Central memory CD8-positive, alpha-beta T cell (primary cell): ENCODE measurements around the gene GPR108.
A peak's percentile ranks its signal among the peaks of the same experiment; 100 is the strongest.
"Not testable (repeated sequence)": the region's sequence is repeated elsewhere in the genome, so short reads cannot be mapped to it uniquely, and the experiment has no call there.

Experiments
- ATAC-seq: fragments of 150-1000 bp; cut with Tn5 transposase; replicated peaks from 2 replicates; pipeline ENCODE4 v1.10.0; 2022; ENCODE audit warnings: mild to moderate bottlenecking, moderate FRiP score, moderate number of reproducible peaks; ENCODE audit not compliant: poor library complexity, severe bottlenecking; ENCODE audit errors: extremely low read depth
- DNase-seq, 2 donors: peaks; one replicate each; pipeline ENCODE4 v3.0.0; 2021; ENCODE audit warnings: low spot score in 2 of 2
- H3K27ac Mint-ChIP-seq: one replicate; pipeline ENCODE4 v1.8.0; 2022; ENCODE audit warnings: low read depth, mild to moderate bottlenecking, moderate library complexity, mixed read lengths
- H3K27me3 Mint-ChIP-seq: one replicate; pipeline ENCODE4 v1.8.0; 2022; ENCODE audit warnings: mixed read lengths
- H3K36me3 Mint-ChIP-seq: one replicate; pipeline ENCODE4 v1.8.0; 2022; ENCODE audit warnings: mild to moderate bottlenecking, moderate library complexity, mixed read lengths; ENCODE audit not compliant: insufficient read depth
- H3K4me1 Mint-ChIP-seq: one replicate; pipeline ENCODE4 v1.8.0; 2022; ENCODE audit warnings: mixed read lengths
- H3K4me3 Mint-ChIP-seq: one replicate; pipeline ENCODE4 v1.8.0; 2022; ENCODE audit warnings: mild to moderate bottlenecking, moderate library complexity, mixed read lengths
- H3K9me3 Mint-ChIP-seq: one replicate; pipeline ENCODE4 v1.8.0; 2022; ENCODE audit warnings: mixed read lengths

GPR108 gene

DNA sequence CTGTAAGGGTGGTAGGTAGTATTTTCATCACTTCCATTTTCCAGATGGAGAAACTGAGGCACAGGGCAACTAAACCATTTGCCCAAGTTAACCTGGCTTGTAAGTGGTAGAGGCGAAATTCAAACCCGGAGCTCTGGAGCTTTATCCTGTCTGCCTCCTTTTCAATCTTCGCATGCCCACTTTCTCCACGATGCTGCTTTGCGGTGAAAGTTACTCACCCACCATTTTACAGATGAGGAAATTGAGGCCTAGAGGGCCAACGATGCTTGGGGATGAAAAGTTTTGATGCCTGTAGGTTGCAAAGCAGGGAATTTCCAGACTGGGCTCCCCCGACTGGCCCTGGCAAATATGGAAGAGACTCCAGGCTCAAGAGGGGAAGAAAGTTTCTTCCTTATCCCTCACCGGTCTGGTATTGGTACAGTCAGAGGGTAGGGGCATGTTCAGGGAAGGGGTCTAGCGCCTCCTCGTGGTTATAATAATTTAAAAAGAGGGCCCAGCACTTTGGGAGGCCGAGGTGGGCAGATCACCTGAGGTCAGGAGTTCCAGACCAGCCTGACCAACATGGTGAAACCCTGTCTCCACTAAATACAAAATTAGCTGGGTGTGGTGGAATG is 31.7 kb upstream of the GPR108 start:
- DNase-seq (no peak), ATAC-seq (no peak)
- Mint-ChIP-seq H3K9me3 (no peaks in the 10 kb centered on the region), H3K27me3 (no peaks in the 10 kb centered on the region), H3K4me1 (peaks cover 45% of the 10 kb centered on the region), H3K27ac (peak overlapping the region; percentile 11), H3K4me3 (no peak overlapping the region), H3K36me3 (peaks cover 14% of the 10 kb centered on the region)

DNA sequence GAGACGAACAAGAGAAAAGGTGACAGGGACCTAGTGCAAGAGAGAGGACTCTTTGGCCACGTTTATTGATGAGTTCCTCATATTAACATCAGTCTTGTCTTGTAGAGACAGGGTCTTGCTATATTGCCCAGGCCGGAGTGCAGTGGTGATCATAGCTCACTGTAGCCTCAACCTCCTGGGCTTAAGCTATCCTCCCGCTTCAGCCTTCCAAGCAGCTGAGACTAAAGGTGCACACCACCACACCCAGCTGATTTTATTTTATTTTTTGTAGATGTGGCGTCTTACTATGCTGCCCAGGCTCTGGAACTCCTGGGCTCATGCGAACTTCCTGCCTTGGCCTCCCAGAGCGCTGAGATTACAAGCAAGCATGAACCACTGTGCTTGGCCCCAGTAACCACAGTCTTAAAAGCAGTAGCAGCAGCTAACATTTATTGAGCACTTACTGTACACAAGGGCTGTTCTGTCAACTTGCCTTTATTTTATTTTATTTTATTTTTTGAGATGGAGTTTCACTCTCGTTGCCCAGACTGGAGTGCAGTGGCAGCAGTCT is 30.9 kb upstream of the GPR108 start:
- Mint-ChIP-seq H3K36me3 (peaks cover 12% of the 10 kb centered on the region), H3K27ac (peak overlapping the region; percentile 74), H3K27me3 (no peaks in the 10 kb centered on the region), H3K4me1 (peaks cover 39% of the 10 kb centered on the region), H3K4me3 (peak overlapping the region; percentile 84), H3K9me3 (no peaks in the 10 kb centered on the region)
- DNase-seq: no peak
- no peak for ATAC-seq

- Mint-ChIP-seq H3K4me1 (peaks cover 38% of the 10 kb centered on the region), H3K36me3 (peaks cover 11% of the 10 kb centered on the region), H3K27ac (peak within 1 kb of the TSS; percentile 74), H3K4me3 (peak within 1 kb of the TSS; percentile 84), H3K9me3 (no peaks in the 10 kb centered on the region), H3K27me3 (no peaks in the 10 kb centered on the region)
- DNase-seq (peak; percentile 91 to 93), ATAC-seq (peak; percentile 64)
Observed at GRCh38 chr19:6767357-6768235, 30.2 kb upstream of the GPR108 start, which contains the start of gene SH2D3A. TSS of gene SH2D3A (minus strand) at chr19:6767435. CDS start at chr19:6763748, 3,687 bp downstream.

DNA sequence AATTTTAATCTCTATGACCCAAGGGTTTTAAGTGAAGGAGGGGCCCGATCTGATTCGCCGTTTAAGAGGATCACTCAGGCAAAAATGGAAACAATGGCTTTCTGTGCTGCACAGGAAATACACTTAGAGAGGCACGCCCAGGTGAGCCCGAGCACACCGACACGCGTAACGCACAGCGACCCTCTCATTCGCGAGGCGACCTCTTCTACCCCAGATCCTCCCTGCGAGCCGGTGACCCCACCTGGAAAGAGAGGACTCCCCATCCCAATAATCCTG is 29.6 kb upstream of the GPR108 start:
- H3K9me3 Mint-ChIP-seq: no peaks in the 10 kb centered on the region
- H3K27me3 Mint-ChIP-seq: no peaks in the 10 kb centered on the region
- peak overlapping the region; percentile 84 for H3K4me3 Mint-ChIP-seq
- no peak for DNase-seq
- peaks cover 11% of the 10 kb centered on the region for H3K36me3 Mint-ChIP-seq
- ATAC-seq: peak; percentile 69
- peaks cover 32% of the 10 kb centered on the region for H3K4me1 Mint-ChIP-seq
- H3K27ac Mint-ChIP-seq: peak overlapping the region; percentile 74

GRCh38 chr19:6766357-6767080 is 29.1 kb upstream of the GPR108 start:
- peak overlapping the region; percentile 84 for H3K4me3 Mint-ChIP-seq
- no peak for ATAC-seq
- H3K36me3 Mint-ChIP-seq: peaks cover 13% of the 10 kb centered on the region
- H3K27me3 Mint-ChIP-seq: no peaks in the 10 kb centered on the region
- no peaks in the 10 kb centered on the region for H3K9me3 Mint-ChIP-seq
- H3K4me1 Mint-ChIP-seq: peaks cover 27% of the 10 kb centered on the region
- peak overlapping the region; percentile 74 for H3K27ac Mint-ChIP-seq
- DNase-seq: no peak

DNA sequence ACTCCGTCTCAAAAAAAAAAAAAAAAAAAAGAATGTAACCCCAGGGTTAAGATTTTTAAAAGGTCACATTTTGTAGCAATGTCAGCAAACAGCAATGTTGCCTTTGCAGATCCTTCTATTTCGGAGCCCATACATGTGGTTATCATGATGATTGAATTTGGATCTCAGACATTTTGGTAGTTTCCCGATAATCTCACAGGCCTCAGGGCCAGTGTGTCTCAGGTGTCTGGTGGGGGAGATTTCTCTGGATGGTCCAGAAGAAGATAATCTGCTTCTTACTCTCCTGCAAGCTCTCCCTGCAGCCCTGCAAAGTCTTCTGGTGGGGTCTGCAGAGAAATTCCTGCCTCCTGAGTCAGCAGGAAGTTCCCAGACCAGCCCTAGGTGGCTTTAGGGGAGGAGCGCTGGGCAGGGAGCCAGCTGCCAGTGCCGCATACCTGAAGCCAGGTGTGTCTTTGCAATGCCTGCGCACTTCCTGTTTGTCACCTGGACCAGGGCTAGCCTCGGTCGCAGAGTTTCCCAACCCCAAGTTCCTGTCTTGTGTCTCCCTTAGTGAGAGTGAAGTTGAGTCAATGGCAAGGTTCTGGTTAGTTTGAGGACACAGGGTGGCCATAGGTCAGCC is 28.5 kb upstream of the GPR108 start:
- Mint-ChIP-seq H3K27me3 (no peaks in the 10 kb centered on the region), H3K9me3 (no peaks in the 10 kb centered on the region), H3K4me1 (peaks cover 26% of the 10 kb centered on the region), H3K27ac (peak overlapping the region; percentile 74), H3K36me3 (peaks cover 19% of the 10 kb centered on the region), H3K4me3 (peak overlapping the region; percentile 84)
- no peak for ATAC-seq
- no peak for DNase-seq

DNA sequence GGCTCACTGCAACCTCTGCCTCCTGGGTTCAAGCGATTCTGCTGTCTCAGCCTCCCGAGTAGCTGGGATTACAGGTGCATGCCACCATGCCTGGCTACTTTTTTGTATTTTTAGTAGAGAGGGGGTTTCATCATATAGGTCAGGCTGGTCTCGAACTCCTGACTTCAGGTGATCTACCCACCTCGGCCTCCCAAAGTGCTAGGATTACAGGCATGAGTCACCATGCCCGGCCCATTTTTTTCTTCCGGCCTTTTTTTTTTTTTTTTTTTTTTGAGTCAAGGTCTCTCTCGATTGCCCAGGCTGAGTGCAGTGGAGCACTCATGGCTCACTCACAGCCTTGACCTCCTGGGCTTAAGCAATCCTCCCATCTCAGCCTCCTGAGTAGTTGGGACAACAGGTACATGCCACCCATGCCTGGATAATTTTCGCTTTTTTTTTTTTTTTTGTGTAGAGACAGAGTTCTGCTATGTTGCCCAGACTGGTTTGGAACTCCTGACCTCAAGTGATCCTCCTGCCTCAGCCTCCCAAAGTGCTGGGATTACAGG is 24.9 kb upstream of the GPR108 start:
- not testable (repeated sequence) for H3K27me3 Mint-ChIP-seq, H3K27ac Mint-ChIP-seq, H3K4me3 Mint-ChIP-seq

DNA sequence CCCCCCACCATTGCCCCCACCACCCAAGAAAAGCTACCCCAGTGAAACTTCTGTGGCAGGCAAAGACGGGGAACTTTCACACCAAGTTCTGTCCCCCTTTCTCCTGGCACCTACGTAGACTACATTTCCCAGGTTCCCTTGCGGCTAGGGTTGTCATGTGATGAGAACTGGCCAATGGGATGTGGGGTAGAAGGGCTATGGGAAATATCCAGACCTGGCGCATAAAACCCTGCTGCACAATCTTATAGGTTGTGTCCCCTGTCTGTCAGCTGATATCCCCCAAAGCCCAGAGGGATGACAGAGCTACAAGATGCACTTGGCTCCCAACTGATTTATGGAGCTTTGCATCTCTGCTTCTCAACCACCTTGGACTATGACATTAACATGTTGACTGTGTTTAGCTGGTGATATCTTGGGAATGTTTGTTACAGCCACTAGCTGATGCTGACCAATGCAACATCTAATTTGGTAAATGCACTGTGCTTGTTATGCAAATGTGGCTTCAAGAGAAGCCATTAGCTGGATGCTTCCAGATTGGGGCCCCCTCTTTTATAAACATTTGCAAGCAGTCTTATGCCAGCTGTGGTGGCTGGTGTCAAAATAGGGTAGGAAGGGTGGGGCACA is 23.8 kb upstream of the GPR108 start:
- H3K36me3 Mint-ChIP-seq: peaks cover 41% of the 10 kb centered on the region
- DNase-seq: no peak
- no peaks in the 10 kb centered on the region for H3K27me3 Mint-ChIP-seq
- no peak overlapping the region for H3K27ac Mint-ChIP-seq
- H3K4me3 Mint-ChIP-seq: no peak overlapping the region
- no peak for ATAC-seq
- H3K4me1 Mint-ChIP-seq: peaks cover 7% of the 10 kb centered on the region
- no peaks in the 10 kb centered on the region for H3K9me3 Mint-ChIP-seq

More for the DNA sequence above, 24.9 kb upstream of the GPR108 start:
- H3K9me3 Mint-ChIP-seq, DNase-seq, ATAC-seq: not testable (repeated sequence)
- Mint-ChIP-seq H3K4me1 (peaks cover 19% of the 10 kb centered on the region), H3K36me3 (peaks cover 43% of the 10 kb centered on the region)

DNA sequence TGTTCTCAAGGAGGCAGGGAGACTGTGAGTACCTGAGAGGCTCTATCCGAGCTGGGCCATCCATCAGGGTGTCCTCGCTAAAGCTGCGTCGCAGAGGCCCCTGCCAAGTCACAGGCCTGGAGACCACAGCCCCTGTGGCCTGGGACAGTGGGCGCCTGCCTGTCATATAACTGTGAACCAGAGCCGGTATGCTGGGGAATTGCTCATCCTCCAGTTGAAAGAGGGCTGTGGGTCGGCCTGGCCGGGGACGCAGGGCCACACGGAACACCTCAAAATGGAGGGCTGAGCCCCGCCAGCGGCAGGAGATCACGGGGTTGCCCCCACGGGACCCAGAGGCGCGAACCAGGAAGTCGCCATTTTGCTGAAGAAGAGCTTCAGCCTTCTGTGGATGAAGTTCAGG is 23.2 kb upstream of the GPR108 start:
- Mint-ChIP-seq H3K36me3 (peaks cover 41% of the 10 kb centered on the region), H3K27me3 (no peaks in the 10 kb centered on the region), H3K4me1 (peaks cover 4% of the 10 kb centered on the region), H3K4me3 (no peak overlapping the region), H3K9me3 (no peaks in the 10 kb centered on the region), H3K27ac (no peak overlapping the region)
- ATAC-seq: no peak
- no peak for DNase-seq

- Mint-ChIP-seq H3K27ac (peak overlapping the region; percentile 46), H3K9me3 (no peaks in the 10 kb centered on the region), H3K4me3 (no peak overlapping the region), H3K4me1 (peaks cover 20% of the 10 kb centered on the region), H3K27me3 (no peaks in the 10 kb centered on the region), H3K36me3 (peaks cover 37% of the 10 kb centered on the region)
- ATAC-seq (no peak), DNase-seq (no peak)
Observed at GRCh38 chr19:6754653-6755463, 17.5 kb upstream of the GPR108 start.

DNA sequence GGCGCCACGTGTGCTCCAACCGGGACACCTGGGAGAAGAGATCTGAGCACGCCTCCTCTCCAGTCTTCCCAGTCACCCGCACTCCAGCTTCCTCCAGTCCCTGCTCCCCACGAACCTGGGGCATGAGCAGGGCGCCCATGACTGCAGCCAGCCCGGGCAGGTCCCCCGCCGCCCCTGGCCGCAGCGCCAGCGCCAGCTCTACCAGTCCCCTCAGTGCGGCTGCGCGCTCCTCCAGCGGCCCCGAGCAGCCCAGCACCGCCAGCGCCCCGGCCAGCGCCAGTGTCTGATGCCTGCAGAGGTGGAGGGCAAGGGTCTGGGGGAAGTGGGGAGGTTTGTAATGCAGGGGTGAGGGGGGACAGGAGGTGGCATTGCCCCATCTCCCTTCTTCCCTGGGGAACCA is 16.8 kb upstream of the GPR108 start:
- Mint-ChIP-seq H3K27me3 (no peaks in the 10 kb centered on the region), H3K4me1 (peaks cover 20% of the 10 kb centered on the region), H3K36me3 (peaks cover 39% of the 10 kb centered on the region), H3K27ac (peak overlapping the region; percentile 46), H3K4me3 (no peak overlapping the region), H3K9me3 (no peaks in the 10 kb centered on the region)
- ATAC-seq (no peak), DNase-seq (no peak)
